ENCODE results near the gene HLCS.
A peak's percentile ranks its signal among the peaks of the same experiment; 100 is the strongest.

DNA sequence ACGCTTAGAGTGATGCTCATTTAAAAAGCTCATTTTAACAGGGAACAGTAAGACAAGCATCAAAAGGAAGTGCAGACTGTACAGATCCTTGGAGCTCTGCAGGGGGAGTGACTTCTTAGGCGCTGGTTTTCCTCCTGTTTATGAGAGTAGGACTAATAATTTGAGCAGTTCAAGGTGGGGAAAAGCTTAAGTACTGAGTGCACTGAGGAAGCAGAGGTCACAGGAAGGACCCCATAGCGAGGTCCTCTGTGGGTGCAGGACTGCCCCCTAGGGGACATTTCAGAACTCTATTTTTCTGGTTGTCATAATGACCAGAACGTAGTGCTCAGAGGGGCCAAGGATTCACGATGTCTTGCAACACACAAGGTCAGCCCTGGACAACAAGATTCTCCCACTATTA is 112.1 kb downstream of the HLCS start:
- TF ChIP-seq, protein P1, sequence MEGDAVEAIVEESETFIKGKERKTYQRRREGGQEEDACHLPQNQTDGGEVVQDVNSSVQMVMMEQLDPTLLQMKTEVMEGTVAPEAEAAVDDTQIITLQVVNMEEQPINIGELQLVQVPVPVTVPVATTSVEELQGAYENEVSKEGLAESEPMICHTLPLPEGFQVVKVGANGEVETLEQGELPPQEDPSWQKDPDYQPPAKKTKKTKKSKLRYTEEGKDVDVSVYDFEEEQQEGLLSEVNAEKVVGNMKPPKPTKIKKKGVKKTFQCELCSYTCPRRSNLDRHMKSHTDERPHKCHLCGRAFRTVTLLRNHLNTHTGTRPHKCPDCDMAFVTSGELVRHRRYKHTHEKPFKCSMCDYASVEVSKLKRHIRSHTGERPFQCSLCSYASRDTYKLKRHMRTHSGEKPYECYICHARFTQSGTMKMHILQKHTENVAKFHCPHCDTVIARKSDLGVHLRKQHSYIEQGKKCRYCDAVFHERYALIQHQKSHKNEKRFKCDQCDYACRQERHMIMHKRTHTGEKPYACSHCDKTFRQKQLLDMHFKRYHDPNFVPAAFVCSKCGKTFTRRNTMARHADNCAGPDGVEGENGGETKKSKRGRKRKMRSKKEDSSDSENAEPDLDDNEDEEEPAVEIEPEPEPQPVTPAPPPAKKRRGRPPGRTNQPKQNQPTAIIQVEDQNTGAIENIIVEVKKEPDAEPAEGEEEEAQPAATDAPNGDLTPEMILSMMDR (IDR thresholded peaks at IDR 0.05; ENCODE audit: extremely low read depth in 1 of 2, insufficient read depth in 1 of 2, low read depth in 1 of 2, low read length in 2 of 2), result peak; percentile 64 to 68
- no peak for TF ChIP-seq POLR2A (IDR thresholded peaks at IDR 0.05; ENCODE audit: low read depth, low read length)
- TF ChIP-seq MYC (IDR thresholded peaks at IDR 0.05; ENCODE audit: low read depth, low read length), result no peak
- TF ChIP-seq MAX (IDR thresholded peaks at IDR 0.05; ENCODE audit: insufficient read depth, insufficient read length), result no peak
- TF ChIP-seq EZH2 (IDR thresholded peaks at IDR 0.05; ENCODE audit: borderline replicate concordance, low read depth, low read length, severe bottlenecking), result no peak
- no peak for TF ChIP-seq FOS (IDR thresholded peaks at IDR 0.05; ENCODE audit: borderline replicate concordance, insufficient read depth, low read length)
- no peak for TF ChIP-seq JUN (IDR thresholded peaks at IDR 0.05; ENCODE audit: borderline replicate concordance, insufficient read depth, insufficient read length, low read depth)

Data from endothelial cell of umbilical vein (primary cell).